OCI-LY7 (cell line): ENCODE measurements around the gene NACC1.

Experiments used
- EZH2phosphoT487 ChIP-seq: fragments of 200-600 bp; sonication (generic); IDR thresholded peaks from 2 replicates; pipeline ENCODE4 v1.6.1; 2018; ENCODE audit warnings: low read depth, borderline replicate concordance, mild to moderate bottlenecking, mixed run types, antibody characterized with exemption, low read length, moderate library complexity, mixed read lengths
- TF ChIP-seq, protein P1 (sequence below): fragments of 200-600 bp; sonication (generic); conservative IDR thresholded peaks from 2 replicates; pipeline ENCODE4 v1.5.1; 2014; ENCODE audit warnings: mild to moderate bottlenecking, antibody characterized with exemption, low read length, moderate library complexity, mixed read lengths

DNA sequence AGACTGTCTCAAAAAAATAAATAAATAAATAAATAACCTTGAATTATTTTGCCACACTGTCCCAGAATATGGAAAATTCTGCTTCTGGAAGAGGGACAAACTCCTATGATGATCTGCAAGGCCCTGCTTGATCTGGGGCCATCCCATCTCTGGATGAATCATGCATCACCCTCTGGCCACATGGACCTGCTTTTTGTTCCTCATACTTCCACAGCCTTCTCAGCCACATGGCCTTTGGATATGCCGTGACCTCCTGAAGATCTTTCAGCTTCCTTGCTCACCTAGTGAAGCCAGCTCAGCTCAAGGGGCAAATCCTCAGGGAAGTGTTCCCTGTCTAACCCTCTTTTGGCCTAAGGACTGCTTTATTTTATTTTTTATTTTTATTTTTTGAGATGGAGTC lies 42.5 kb downstream of the NACC1 start:
- TF ChIP-seq, protein P1, sequence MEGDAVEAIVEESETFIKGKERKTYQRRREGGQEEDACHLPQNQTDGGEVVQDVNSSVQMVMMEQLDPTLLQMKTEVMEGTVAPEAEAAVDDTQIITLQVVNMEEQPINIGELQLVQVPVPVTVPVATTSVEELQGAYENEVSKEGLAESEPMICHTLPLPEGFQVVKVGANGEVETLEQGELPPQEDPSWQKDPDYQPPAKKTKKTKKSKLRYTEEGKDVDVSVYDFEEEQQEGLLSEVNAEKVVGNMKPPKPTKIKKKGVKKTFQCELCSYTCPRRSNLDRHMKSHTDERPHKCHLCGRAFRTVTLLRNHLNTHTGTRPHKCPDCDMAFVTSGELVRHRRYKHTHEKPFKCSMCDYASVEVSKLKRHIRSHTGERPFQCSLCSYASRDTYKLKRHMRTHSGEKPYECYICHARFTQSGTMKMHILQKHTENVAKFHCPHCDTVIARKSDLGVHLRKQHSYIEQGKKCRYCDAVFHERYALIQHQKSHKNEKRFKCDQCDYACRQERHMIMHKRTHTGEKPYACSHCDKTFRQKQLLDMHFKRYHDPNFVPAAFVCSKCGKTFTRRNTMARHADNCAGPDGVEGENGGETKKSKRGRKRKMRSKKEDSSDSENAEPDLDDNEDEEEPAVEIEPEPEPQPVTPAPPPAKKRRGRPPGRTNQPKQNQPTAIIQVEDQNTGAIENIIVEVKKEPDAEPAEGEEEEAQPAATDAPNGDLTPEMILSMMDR, result no peak
- no peak for TF ChIP-seq EZH2phosphoT487
